Keratinocyte (primary cell): ENCODE results near the gene PCTP. TPM values are rescaled to one million over a fixed set of nuclear protein-coding genes. Genes with fewer than 3 reads are reported as not detected.

ENCODE experiments used
- DNase-seq: peaks from one replicate; pipeline ENCODE4 v3.0.0-alpha.2; 2011; ENCODE audit warnings: low read depth, missing footprints, low spot score
- FAIRE-seq: peaks from 2 replicates; lab custom pipeline; 2011; peaks lifted over from hg19 to GRCh38; lab: Jason Lieb, UNC
- H2AFZ ChIP-seq: 2 replicates; pipeline ENCODE4 v1.6.0; 2012; ENCODE audit warnings: low read length, control low read depth, inconsistent platforms; ENCODE audit not compliant: control insufficient read depth
- H3K27ac ChIP-seq: 2 replicates; pipeline ENCODE4 v1.5.1; 2011; ENCODE audit warnings: low read length; ENCODE audit not compliant: control insufficient read depth, insufficient read depth
- H3K27me3 ChIP-seq: 3 replicates; pipeline ENCODE4 v1.6.0; 2011; ENCODE audit warnings: low read length; ENCODE audit not compliant: control insufficient read depth, insufficient read depth; ENCODE audit errors: extremely low read depth
- H3K36me3 ChIP-seq, 2 experiments: 2 replicates in 1 of 2; 3 replicates in 1 of 2; pipeline ENCODE4 v1.5.1; 2011; ENCODE audit warnings: low read length in 2 of 2, mild to moderate bottlenecking in 1 of 2; ENCODE audit not compliant: control insufficient read depth in 2 of 2, insufficient read depth in 2 of 2; ENCODE audit errors: extremely low read depth in 1 of 2
- H3K4me1 ChIP-seq: 3 replicates; pipeline ENCODE4 v1.5.1; 2011; ENCODE audit warnings: low read length; ENCODE audit not compliant: control insufficient read depth, insufficient read depth; ENCODE audit errors: extremely low read depth
- H3K4me2 ChIP-seq: 3 replicates; pipeline ENCODE4 v1.6.0; 2011; ENCODE audit warnings: low read depth, low read length; ENCODE audit not compliant: control insufficient read depth, insufficient read depth; ENCODE audit errors: extremely low read depth
- H3K4me3 ChIP-seq, 3 experiments: fragments of 200-600 bp in 1 of 3; sonication (generic) in 1 of 3; 2 replicates in 2 of 3; 3 replicates in 1 of 3; pipeline ENCODE4 v1.5.1; 2011 to 2016; ENCODE audit warnings: low read length in 3 of 3, mild to moderate bottlenecking in 3 of 3, control low read depth in 2 of 3, inconsistent platforms in 1 of 3, low read depth in 1 of 3, mixed read lengths in 1 of 3, mixed run types in 1 of 3, moderate library complexity in 1 of 3; ENCODE audit not compliant: control insufficient read depth in 2 of 3, insufficient read depth in 2 of 3; ENCODE audit errors: extremely low read depth in 1 of 3
- H3K79me2 ChIP-seq: 2 replicates; pipeline ENCODE4 v1.6.0; 2012; ENCODE audit warnings: low read length; ENCODE audit not compliant: control insufficient read depth, insufficient read depth
- H3K9ac ChIP-seq: 3 replicates; pipeline ENCODE4 v1.6.0; 2011; ENCODE audit warnings: low read length; ENCODE audit not compliant: control insufficient read depth, insufficient read depth; ENCODE audit errors: extremely low read depth
- H3K9me1 ChIP-seq: 3 replicates; pipeline ENCODE4 v1.6.0; 2011; ENCODE audit warnings: low read length; ENCODE audit not compliant: control insufficient read depth, insufficient read depth; ENCODE audit errors: extremely low read depth
- H3K9me3 ChIP-seq: 2 replicates; pipeline ENCODE4 v1.5.1; 2012; ENCODE audit warnings: low read depth, low read length; ENCODE audit not compliant: control insufficient read depth
- H4K20me1 ChIP-seq: 3 replicates; pipeline ENCODE4 v1.6.0; 2011; ENCODE audit warnings: low read length; ENCODE audit not compliant: control insufficient read depth, insufficient read depth; ENCODE audit errors: extremely low read depth
- CTCF ChIP-seq, 3 experiments: IDR thresholded peaks in 1 of 3; conservative IDR thresholded peaks in 1 of 3; optimal IDR thresholded peaks in 1 of 3; 2 replicates in 2 of 3; 3 replicates in 1 of 3; pipeline versions ENCODE3 to v1.5.1; 2011; ENCODE audit warnings: low read length in 3 of 3, mild to moderate bottlenecking in 3 of 3, moderate library complexity in 2 of 3, control low read depth in 1 of 3, inconsistent platforms in 1 of 3; ENCODE audit not compliant: insufficient read depth in 2 of 3; ENCODE audit errors: extremely low read depth in 1 of 3
- EZH2 ChIP-seq: IDR thresholded peaks from one replicate; pipeline ENCODE4 v1.6.1; 2012; ENCODE audit warnings: inconsistent platforms, mild to moderate bottlenecking, low read length, moderate library complexity
- dilution Hi-C: fragments of 300-500 bp; cut with MboI; formaldehyde crosslinking; loops from one replicate; pipeline ENCODE4 v1.7.0; 2020; ENCODE audit warnings: low sequenced_read_pairs; ENCODE audit not compliant: extremely low pct_ligation_motif_present
- polyA plus RNA-seq, 5 experiments: library from polyadenylated mRNA; depleted of rRNA in 3 of 5; stranded (reverse) in 3 of 5; stranded (forward) in 1 of 5; unstranded in 1 of 5; fragments of >200 nt; gene quantifications; 1 replicate in 1 of 5; 2 replicates in 3 of 5; 3 replicates in 1 of 5; pipeline versions ENCODE4 v1.2.1 to v1.2.3, GENCODE V29; 2011 to 2012; ENCODE audit warnings: missing spikeins in 2 of 5, low read depth in 1 of 5, low replicate concordance in 1 of 5

The PCTP gene
- polyA plus RNA-seq, 1 donor (not counting 4 experiments of a cell fraction or from before 2014, with no cell fraction given): 29.5 TPM

DNA sequence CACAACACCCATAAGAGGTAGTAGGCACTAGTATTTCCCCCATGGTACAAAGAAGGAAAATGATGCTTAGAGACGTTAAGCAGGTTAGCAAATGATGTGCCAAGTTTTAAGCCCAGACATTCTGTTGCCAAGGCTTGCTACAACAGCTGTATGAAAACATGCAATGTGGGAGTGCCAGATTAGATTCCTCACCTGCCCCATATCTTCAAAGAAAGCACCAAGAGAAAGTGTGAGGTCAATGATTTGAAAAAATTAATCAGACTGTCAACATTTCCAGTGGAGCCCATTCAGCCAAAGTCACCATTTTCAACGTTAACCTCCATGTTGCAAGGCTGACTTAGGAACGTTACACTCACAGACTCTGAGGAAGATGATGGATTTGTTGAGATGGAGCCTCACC, 61.5 kb downstream of the PCTP start:
- FAIRE-seq (no peak), DNase-seq (no peak)
- no peaks in the 10 kb centered on the region for H3K79me2 ChIP-seq
- no peaks in the 10 kb centered on the region for H3K36me3 ChIP-seq
- no peak overlapping the region for H3K4me3 ChIP-seq
- H4K20me1 ChIP-seq: no peaks in the 10 kb centered on the region
- no peak overlapping the region for H3K4me2 ChIP-seq
- no peak overlapping the region for H3K9ac ChIP-seq
- TF ChIP-seq EZH2: no peak
- TF ChIP-seq CTCF (optimal IDR thresholded peaks at IDR 0.05 in 1 of 3, IDR thresholded peaks at IDR 0.05 in 1 of 3, conservative IDR thresholded peaks at IDR 0.05 in 1 of 3; ENCODE audit: extremely low read depth in 1 of 3, insufficient read depth in 2 of 3, low read length in 3 of 3): no peak
- no peaks in the 10 kb centered on the region for H3K27me3 ChIP-seq
- no peaks in the 10 kb centered on the region for H3K4me1 ChIP-seq
- no peaks in the 10 kb centered on the region for H3K9me1 ChIP-seq
- no peak overlapping the region for H2AFZ ChIP-seq
- no peak overlapping the region for H3K27ac ChIP-seq
- dilution Hi-C loops: no loop called here
- H3K9me3 ChIP-seq: no peaks in the 10 kb centered on the region

DNA sequence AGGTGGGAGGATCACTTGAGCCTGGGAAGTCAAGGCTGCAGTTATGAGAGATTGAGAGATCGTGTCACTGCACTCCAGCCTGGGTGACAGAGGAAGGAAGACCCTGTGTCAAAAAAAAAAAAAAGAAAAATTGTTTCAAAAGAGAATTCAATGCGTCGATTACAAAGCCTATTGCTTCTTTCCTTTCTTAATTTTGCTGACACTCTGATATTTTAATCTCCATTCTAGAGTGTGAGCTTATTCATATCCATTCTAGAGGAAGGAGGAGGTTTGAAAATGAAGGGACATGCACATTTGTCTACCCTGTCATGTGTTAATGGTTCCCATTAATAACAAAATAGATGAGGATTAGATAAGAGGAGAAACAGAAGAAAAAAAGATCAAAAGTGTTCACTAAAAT, 63.1 kb downstream of the PCTP start:
- Histone ChIP-seq H3K4me3 (no peak overlapping the region), H3K9me3 (no peaks in the 10 kb centered on the region), H4K20me1 (no peaks in the 10 kb centered on the region), H3K4me2 (no peak overlapping the region), H3K9me1 (no peaks in the 10 kb centered on the region), H3K4me1 (no peaks in the 10 kb centered on the region), H3K9ac (no peak overlapping the region), H3K79me2 (no peaks in the 10 kb centered on the region), H3K27ac (no peak overlapping the region), H3K36me3 (no peaks in the 10 kb centered on the region), H2AFZ (no peak overlapping the region), H3K27me3 (no peaks in the 10 kb centered on the region)
- TF ChIP-seq EZH2 (no peak), CTCF (optimal IDR thresholded peaks at IDR 0.05 in 1 of 3, IDR thresholded peaks at IDR 0.05 in 1 of 3, conservative IDR thresholded peaks at IDR 0.05 in 1 of 3; ENCODE audit: extremely low read depth in 1 of 3, insufficient read depth in 2 of 3, low read length in 3 of 3) (no peak)
- FAIRE-seq (no peak), DNase-seq (no peak)
- dilution Hi-C loops: no loop called here
